SKM-1 treated with dmso at 0.1 percent for 144 hours (cell line): Measurements from ENCODE around the gene TAL2.

Source experiments
- DNase-seq: peaks from one replicate; lab custom pipeline; 2025; ENCODE audit not compliant: unreplicated experiment; lab: John Stamatoyannopoulos, UW

The TAL2 gene

DNA sequence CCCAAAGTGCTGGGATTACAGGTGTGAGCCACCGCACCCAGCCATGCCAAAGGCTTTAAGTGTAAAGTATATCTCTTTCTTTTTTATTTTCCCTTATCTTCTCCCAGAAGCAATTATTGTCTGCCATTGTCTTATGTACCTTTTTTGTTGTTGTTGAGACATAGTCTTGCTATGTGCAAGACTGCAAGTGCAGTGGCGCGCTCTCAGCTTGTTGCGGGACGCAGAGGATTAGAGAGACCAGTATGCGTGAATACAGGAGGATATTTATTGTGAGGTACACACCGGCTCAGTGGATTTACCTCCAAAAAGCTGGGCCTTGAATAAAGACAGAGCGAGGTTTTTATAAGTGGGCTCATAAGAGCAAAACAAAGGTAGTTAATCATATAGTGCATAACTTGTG lies 43.9 kb downstream of the TAL2 start:
- no peak for DNase-seq

DNA sequence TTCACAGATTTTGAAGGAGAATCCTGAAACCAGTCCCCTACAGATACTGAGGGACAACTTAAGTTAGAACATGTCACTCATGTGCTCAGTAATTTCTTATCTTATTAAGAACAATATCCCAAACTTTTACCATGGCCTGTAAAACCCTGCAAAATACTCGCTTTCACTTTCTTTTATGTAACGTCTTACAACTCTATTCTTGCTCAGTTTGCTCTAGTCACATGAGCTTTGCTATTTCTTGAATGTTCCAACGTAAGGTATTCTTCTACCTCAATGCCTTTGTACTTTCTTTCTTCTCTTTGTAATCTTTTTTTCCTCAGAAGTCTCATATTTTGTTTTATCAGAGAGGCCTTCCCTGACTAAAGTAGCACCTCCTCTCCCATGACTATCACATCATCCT lies 46.1 kb downstream of the TAL2 start:
- DNase-seq = no peak

DNA sequence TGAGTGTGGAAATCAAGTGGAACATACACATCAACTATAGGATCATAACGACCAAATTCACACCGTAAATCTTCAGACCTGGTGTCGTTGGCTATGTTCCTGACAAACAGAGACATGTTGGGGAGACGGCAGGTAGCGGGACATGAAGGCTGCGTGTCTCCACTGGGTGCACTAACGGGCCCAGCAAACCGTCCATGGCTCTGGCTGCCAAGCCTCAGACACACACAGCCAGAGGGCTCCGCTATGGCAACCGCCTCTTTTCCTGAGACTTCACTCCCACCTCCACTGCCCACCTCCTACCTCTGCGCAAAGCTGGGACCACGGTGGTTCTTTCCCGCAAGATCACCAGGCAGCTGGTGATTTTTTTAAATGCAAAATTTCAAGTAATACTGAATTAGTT lies 48.4 kb downstream of the TAL2 start:
- DNase-seq = no peak

DNA sequence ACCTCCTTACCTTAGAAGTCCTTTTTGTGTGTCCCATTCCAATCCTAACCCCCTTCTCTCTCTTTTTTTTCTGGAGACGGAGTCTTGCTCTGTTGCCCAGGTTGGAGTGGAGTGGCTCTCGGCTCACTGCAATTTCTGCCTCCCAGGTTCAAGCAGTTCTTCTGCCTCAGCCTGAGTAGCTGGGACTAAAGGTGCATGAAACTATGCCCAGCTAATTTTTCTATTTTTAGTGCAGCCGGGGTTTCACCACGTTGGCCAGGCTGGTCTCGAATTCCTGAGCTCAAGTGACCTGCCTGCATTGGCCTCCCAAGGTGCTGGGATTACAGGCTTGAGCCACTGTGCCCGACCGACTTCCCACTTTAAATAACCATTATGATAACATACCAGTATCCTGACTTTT lies 49.6 kb downstream of the TAL2 start:
- DNase-seq = no peak

DNA sequence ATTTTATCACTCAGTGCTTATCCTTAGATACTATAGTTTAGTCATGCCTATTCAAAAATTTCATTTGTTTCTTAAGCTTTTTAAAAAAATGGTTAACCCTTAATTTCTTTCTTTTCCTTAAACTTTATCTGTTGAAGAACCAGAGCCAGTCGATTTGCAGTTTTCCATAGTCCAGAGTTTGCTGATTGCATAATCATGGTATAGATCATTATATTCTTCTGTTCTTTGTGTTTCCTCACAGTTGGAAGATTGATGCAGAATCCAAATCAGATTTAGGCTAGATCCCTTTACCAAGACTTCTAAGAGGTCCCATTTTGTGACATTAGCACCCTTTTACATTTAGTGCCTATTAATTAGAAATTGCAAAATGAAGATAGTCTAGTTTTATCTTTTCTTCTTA lies 50.0 kb downstream of the TAL2 start:
- DNase-seq = no peak
